Keratinocyte (primary cell): ENCODE results near the gene CRACR2A. TPM values are rescaled to one million over a fixed set of nuclear protein-coding genes. Genes with fewer than 3 reads are reported as not detected.

Experiments used
- DNase-seq: peaks from one replicate; pipeline ENCODE4 v3.0.0-alpha.2; 2011; ENCODE audit warnings: low read depth, missing footprints, low spot score
- FAIRE-seq: peaks from 2 replicates; lab custom pipeline; 2011; peaks lifted over from hg19 to GRCh38; lab: Jason Lieb, UNC
- H2AFZ ChIP-seq: 2 replicates; pipeline ENCODE4 v1.6.0; 2012; ENCODE audit warnings: low read length, control low read depth, inconsistent platforms; ENCODE audit not compliant: control insufficient read depth
- H3K27ac ChIP-seq: 2 replicates; pipeline ENCODE4 v1.5.1; 2011; ENCODE audit warnings: low read length; ENCODE audit not compliant: control insufficient read depth, insufficient read depth
- H3K27me3 ChIP-seq: 3 replicates; pipeline ENCODE4 v1.6.0; 2011; ENCODE audit warnings: low read length; ENCODE audit not compliant: control insufficient read depth, insufficient read depth; ENCODE audit errors: extremely low read depth
- H3K36me3 ChIP-seq, 2 experiments: 2 replicates in 1 of 2; 3 replicates in 1 of 2; pipeline ENCODE4 v1.5.1; 2011; ENCODE audit warnings: low read length in 2 of 2, mild to moderate bottlenecking in 1 of 2; ENCODE audit not compliant: control insufficient read depth in 2 of 2, insufficient read depth in 2 of 2; ENCODE audit errors: extremely low read depth in 1 of 2
- H3K4me1 ChIP-seq: 3 replicates; pipeline ENCODE4 v1.5.1; 2011; ENCODE audit warnings: low read length; ENCODE audit not compliant: control insufficient read depth, insufficient read depth; ENCODE audit errors: extremely low read depth
- H3K4me2 ChIP-seq: 3 replicates; pipeline ENCODE4 v1.6.0; 2011; ENCODE audit warnings: low read depth, low read length; ENCODE audit not compliant: control insufficient read depth, insufficient read depth; ENCODE audit errors: extremely low read depth
- H3K4me3 ChIP-seq, 3 experiments: fragments of 200-600 bp in 1 of 3; sonication (generic) in 1 of 3; 2 replicates in 2 of 3; 3 replicates in 1 of 3; pipeline ENCODE4 v1.5.1; 2011 to 2016; ENCODE audit warnings: low read length in 3 of 3, mild to moderate bottlenecking in 3 of 3, control low read depth in 2 of 3, inconsistent platforms in 1 of 3, low read depth in 1 of 3, mixed read lengths in 1 of 3, mixed run types in 1 of 3, moderate library complexity in 1 of 3; ENCODE audit not compliant: control insufficient read depth in 2 of 3, insufficient read depth in 2 of 3; ENCODE audit errors: extremely low read depth in 1 of 3
- H3K79me2 ChIP-seq: 2 replicates; pipeline ENCODE4 v1.6.0; 2012; ENCODE audit warnings: low read length; ENCODE audit not compliant: control insufficient read depth, insufficient read depth
- H3K9ac ChIP-seq: 3 replicates; pipeline ENCODE4 v1.6.0; 2011; ENCODE audit warnings: low read length; ENCODE audit not compliant: control insufficient read depth, insufficient read depth; ENCODE audit errors: extremely low read depth
- H3K9me1 ChIP-seq: 3 replicates; pipeline ENCODE4 v1.6.0; 2011; ENCODE audit warnings: low read length; ENCODE audit not compliant: control insufficient read depth, insufficient read depth; ENCODE audit errors: extremely low read depth
- H3K9me3 ChIP-seq: 2 replicates; pipeline ENCODE4 v1.5.1; 2012; ENCODE audit warnings: low read depth, low read length; ENCODE audit not compliant: control insufficient read depth
- H4K20me1 ChIP-seq: 3 replicates; pipeline ENCODE4 v1.6.0; 2011; ENCODE audit warnings: low read length; ENCODE audit not compliant: control insufficient read depth, insufficient read depth; ENCODE audit errors: extremely low read depth
- EZH2 ChIP-seq: IDR thresholded peaks from one replicate; pipeline ENCODE4 v1.6.1; 2012; ENCODE audit warnings: inconsistent platforms, mild to moderate bottlenecking, low read length, moderate library complexity
- dilution Hi-C: fragments of 300-500 bp; cut with MboI; formaldehyde crosslinking; loops from one replicate; pipeline ENCODE4 v1.7.0; 2020; ENCODE audit warnings: low sequenced_read_pairs; ENCODE audit not compliant: extremely low pct_ligation_motif_present
- polyA plus RNA-seq, 5 experiments: library from polyadenylated mRNA; depleted of rRNA in 3 of 5; stranded (reverse) in 3 of 5; stranded (forward) in 1 of 5; unstranded in 1 of 5; fragments of >200 nt; gene quantifications; 1 replicate in 1 of 5; 2 replicates in 3 of 5; 3 replicates in 1 of 5; pipeline versions ENCODE4 v1.2.1 to v1.2.3, GENCODE V29; 2011 to 2012; ENCODE audit warnings: missing spikeins in 2 of 5, low read depth in 1 of 5, low replicate concordance in 1 of 5
- TF ChIP-seq, protein P1 (sequence below), 3 experiments: IDR thresholded peaks in 1 of 3; conservative IDR thresholded peaks in 1 of 3; optimal IDR thresholded peaks in 1 of 3; 2 replicates in 2 of 3; 3 replicates in 1 of 3; pipeline versions ENCODE3 to v1.5.1; 2011; ENCODE audit warnings: low read length in 3 of 3, mild to moderate bottlenecking in 3 of 3, moderate library complexity in 2 of 3, control low read depth in 1 of 3, inconsistent platforms in 1 of 3; ENCODE audit not compliant: insufficient read depth in 2 of 3; ENCODE audit errors: extremely low read depth in 1 of 3

Gene CRACR2A
- polyA plus RNA-seq, 1 donor (not counting 4 experiments of a cell fraction or from before 2014, with no cell fraction given): 0.30 TPM

DNA sequence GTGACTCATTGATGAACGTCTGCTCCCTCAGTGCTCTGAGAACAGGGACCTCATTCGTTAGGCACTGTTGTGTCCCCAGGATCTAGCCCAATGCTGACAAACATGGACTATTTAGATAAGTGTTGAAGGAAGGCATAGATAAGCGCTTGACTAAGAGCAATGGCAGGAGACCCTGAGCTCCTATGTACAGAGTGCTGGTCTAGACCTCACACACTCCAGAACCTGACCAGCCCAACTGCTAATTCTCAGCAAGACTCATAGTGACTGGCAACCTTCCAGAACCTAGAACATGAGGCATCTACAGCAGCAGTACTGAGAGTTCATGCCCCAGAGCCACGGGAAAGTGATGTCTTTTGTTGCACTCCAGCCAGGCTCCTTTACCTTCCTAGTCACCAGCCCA lies 69.2 kb downstream of the CRACR2A start:
- dilution Hi-C loops: no loop called here
- no peak for TF ChIP-seq EZH2
- TF ChIP-seq, protein P1, sequence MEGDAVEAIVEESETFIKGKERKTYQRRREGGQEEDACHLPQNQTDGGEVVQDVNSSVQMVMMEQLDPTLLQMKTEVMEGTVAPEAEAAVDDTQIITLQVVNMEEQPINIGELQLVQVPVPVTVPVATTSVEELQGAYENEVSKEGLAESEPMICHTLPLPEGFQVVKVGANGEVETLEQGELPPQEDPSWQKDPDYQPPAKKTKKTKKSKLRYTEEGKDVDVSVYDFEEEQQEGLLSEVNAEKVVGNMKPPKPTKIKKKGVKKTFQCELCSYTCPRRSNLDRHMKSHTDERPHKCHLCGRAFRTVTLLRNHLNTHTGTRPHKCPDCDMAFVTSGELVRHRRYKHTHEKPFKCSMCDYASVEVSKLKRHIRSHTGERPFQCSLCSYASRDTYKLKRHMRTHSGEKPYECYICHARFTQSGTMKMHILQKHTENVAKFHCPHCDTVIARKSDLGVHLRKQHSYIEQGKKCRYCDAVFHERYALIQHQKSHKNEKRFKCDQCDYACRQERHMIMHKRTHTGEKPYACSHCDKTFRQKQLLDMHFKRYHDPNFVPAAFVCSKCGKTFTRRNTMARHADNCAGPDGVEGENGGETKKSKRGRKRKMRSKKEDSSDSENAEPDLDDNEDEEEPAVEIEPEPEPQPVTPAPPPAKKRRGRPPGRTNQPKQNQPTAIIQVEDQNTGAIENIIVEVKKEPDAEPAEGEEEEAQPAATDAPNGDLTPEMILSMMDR (optimal IDR thresholded peaks at IDR 0.05 in 1 of 3, IDR thresholded peaks at IDR 0.05 in 1 of 3, conservative IDR thresholded peaks at IDR 0.05 in 1 of 3; ENCODE audit: extremely low read depth in 1 of 3, insufficient read depth in 2 of 3, low read length in 3 of 3): no peak
- FAIRE-seq: no peak
- Histone ChIP-seq H3K79me2 (no peaks in the 10 kb centered on the region), H3K4me3 (no peak overlapping the region), H4K20me1 (no peaks in the 10 kb centered on the region), H3K27ac (no peak overlapping the region), H3K9ac (no peak overlapping the region), H3K36me3 (no peaks in the 10 kb centered on the region), H3K9me3 (no peaks in the 10 kb centered on the region), H3K4me1 (no peaks in the 10 kb centered on the region), H3K27me3 (peaks cover 13% of the 10 kb centered on the region), H3K9me1 (no peaks in the 10 kb centered on the region), H2AFZ (no peak overlapping the region), H3K4me2 (no peak overlapping the region)
- no peak for DNase-seq

DNA sequence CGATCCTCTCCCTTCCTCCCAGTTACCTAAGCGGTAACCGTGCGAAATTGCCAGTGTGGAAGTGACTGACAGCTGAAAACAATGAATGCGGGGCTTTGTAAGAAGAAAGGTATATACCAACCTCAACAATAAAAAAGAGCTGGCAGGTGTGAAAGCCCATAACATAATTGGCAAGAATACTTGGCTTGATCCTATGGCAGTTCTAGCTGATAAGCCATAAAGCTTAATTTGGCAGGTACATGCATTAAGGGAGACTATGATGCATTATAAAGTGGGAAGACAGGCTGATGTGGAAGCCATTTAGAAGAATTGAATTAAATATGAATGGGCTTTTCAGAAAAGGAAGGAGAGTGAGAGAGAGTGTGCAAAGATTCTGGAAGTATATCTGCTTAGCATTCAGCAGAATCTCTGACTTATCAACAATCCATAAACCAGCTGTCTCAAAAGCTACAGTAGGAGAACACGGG lies 71.3 kb downstream of the CRACR2A start:
- H3K27me3 ChIP-seq: peaks cover 7% of the 10 kb centered on the region

More for the DNA sequence above, 71.3 kb downstream of the CRACR2A start:
- H3K4me1 ChIP-seq: no peaks in the 10 kb centered on the region
- TF ChIP-seq, protein P1 (optimal IDR thresholded peaks at IDR 0.05 in 1 of 3, IDR thresholded peaks at IDR 0.05 in 1 of 3, conservative IDR thresholded peaks at IDR 0.05 in 1 of 3; ENCODE audit: extremely low read depth in 1 of 3, insufficient read depth in 2 of 3, low read length in 3 of 3): no peak
- no peak for TF ChIP-seq EZH2
- no peaks in the 10 kb centered on the region for H3K9me3 ChIP-seq
- H3K9ac ChIP-seq: no peak overlapping the region
- no peaks in the 10 kb centered on the region for H4K20me1 ChIP-seq
- H3K4me2 ChIP-seq: no peak overlapping the region
- dilution Hi-C loops: no loop called here
- no peak overlapping the region for H3K27ac ChIP-seq
- no peak for FAIRE-seq
- H3K4me3 ChIP-seq: no peak overlapping the region
- DNase-seq: no peak
- H3K36me3 ChIP-seq: no peaks in the 10 kb centered on the region
- H2AFZ ChIP-seq: no peak overlapping the region
- no peaks in the 10 kb centered on the region for H3K9me1 ChIP-seq
- H3K79me2 ChIP-seq: no peaks in the 10 kb centered on the region
